GM18499 (cell line): ENCODE data around the gene ACOT4.
"Not testable (repeated sequence)": the region's sequence is repeated elsewhere in the genome, so short reads cannot be mapped to it uniquely, and the experiment has no call there.

Experiments
- ATAC-seq: cut with Tn5 transposase; IDR thresholded peaks from one replicate; pipeline ENCODE4 v1.9.1; 2021; ENCODE audit warnings: moderate number of reproducible peaks; ENCODE audit not compliant: insufficient read depth, unreplicated experiment

Gene ACOT4

DNA sequence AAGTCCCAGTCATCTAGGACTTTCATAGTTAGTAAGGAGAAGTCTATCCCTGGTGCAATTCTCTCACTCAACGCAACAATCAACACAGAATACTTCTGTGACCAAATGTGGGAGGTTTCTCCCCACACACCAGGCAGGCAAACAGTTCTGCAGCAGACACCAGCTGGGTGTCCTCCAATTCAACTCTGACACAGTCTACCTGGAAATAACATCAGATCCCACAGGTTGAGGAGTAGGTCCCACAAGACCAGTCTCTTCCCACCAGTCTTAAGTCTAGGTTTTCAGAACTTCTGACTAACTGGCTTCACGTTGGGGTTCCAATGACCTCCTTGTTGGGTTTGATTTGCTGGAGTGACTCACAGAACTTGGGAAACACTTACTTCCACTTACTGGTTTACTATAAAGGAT lies 35.5 kb downstream of the ACOT4 start:
- ATAC-seq, result no peak

DNA sequence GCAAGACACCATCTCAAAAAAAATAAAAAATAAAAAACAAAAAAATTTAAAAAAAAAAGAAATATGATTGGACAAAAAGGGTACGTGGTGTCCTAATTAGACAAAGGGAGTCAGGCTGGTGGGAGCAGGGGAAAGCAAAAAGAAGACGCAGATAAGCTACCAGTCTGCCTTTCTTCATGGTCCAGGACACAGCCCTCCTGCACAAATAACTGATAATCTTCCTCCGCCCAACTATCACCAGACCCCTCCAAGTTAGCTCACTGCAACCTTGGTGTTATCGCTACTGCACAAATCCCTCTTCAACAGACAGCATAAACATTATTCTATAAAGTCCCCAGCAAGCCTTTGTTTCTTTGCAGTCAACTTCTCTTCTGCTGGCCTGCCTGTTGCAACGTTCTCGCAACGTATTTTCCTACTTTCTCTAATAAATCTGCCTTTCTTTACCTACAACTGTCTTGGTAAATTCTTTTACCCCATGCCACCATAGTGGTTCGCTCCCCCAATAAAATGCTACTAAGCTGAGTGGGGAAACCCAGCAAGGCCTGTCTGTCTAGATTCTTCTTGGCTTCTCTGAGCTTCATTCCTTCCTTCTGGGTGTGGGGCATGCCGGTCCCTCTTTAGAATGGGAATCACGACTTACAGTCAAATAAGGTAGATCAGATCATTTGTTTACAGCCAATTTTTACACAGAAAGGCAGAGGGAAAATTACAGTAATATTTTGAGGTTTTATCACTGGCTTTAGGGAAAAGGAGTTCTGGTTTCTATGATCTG lies 38.5 kb downstream of the ACOT4 start:
- ATAC-seq, result no peak

DNA sequence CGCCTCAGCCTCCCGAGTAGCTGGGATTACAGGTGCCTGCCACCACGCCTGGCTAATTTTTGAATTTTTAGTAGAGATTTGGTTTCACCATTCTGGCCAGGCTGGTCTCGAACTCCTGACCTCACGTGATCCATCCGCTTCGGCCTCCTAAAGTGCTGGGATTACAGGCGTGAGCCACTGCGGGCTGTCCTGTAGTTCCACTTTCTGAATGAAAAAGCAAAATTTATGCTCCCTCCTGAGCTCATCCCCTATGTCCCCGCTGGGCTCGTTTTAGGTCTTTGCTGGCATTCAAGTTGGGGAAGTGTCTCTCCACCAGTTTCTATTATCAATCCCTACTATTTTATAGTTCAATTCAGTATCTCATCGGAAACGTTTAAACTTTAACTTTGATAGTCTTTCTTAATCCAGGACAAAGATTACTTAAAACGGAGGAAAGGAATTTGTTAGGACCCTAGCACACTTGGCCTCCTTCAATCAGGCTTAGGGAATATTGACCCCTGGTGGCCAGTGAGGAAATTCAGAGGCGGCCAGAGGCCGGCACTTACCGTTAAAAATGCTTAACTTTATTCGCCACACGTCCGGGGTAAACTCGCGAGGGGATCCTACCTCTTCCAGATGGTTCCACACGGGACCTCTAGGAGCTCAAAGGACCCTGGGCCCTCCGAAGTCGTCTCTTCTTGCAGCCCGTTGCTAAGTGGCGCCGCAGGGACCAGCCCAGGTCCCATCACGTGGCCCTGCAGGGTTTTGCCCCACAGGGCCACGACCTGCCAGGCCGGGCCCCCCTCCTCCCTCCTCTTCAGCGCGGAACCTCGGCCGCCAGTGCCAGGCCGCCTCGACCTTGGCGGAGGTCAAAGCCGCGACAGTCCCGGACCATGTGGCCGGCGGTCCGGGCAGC lies 41.7 kb downstream of the ACOT4 start:
- no peak for ATAC-seq

DNA sequence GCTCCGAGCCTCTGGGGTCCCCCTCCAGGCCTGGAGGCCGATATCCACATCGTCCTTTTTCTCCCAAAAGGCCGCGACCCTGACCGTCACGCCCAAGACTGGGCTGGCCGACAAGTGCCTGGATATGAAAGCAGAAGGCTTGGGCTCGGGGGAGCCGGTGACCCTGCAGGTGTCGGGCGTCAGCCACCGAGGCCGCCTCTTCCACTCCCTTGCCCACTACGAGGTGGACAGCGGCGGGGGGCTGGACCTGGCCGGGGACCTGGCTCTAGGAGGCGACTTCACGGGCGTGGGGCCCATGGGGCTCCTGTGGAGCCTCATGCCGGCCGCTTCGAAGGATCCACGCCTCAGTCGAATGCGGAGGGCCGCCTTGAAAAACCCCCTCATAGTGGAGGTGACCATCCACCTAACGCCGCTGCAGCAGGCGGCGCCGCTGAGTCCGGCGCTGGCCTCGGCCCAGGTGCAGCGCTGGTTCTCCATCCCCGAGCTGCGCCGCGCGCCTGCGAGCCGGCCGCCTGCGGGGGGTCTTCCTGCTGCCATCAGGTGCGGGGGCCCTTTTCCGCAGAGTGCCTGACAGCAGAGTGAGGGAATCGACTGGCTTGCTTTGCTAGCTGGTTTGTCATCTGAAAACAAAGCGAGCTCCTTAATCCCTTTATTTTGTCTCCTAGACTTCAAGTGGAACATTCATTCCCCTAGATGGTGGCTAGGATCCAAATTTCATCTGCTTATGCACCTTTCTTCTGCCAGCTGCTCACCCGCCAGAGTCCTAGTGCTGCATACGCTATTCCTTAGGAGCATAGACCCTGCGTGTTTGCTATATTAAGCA lies 42.5 kb downstream of the ACOT4 start:
- no peak for ATAC-seq

DNA sequence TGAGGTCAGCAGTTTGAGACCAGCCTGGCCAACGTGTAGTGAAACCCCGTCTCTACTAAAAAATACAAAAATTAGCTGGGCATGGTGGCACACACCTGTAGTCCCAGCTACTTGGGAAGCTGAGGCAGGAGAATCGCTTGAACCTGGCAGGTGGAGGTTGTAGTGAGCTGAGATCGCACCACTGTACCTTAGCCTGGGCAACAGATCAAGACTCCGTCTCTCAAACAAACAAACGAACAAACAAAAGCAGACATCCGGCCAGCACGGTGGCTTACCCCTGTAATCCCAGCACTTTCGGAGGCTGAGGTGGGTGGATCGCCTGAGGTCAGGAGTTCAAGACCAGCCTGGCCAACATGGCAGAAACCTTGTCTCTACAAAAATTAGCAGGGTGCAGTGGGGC lies 44.7 kb downstream of the ACOT4 start:
- not testable (repeated sequence) for ATAC-seq

DNA sequence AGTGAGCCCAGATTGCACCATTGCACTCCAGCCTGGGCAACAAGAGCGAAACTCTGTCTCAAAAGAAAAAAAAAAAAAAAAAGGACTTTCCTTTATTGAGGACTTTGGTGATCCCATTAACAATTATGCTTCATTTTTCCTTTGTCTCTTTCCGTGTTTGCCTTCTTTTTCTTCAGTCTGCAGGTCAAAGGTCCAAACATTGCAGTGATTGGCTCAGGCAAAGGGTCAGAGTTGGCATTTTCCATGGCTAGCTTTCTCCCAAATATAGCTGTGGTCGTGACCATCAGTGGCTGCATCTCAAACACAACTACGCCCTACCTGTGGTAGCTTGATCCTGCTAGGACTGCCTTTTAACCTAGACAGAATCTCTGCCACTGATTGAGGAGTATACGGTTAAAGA lies 46.2 kb downstream of the ACOT4 start:
- ATAC-seq, result no peak

DNA sequence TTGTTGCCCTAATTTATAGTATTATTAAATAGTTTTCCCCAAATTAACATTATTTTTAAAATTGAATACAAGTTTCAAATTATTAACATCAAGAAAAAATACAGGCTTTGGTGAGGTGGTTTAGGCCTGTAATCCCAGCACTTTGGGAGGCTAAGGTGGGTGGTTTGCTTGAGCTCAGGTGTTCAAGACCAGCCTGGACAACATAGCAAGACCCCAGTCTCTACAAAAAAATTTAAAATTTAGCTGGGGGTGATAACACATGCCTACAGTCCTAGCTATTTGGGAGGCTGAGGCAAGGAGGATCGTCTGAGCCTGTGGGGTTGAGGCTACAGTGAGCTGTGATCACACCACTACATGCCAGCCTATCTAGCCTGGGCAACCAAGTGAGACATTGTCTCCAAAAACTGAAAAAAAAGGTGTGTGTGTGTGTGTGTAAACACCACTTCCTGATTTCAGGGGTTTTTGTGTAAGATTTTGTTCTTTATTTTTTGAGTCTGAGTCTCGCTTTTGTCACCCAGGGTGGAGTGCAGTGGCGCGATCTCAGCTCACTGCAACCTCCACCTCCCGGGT lies 49.2 kb downstream of the ACOT4 start:
- no peak for ATAC-seq

DNA sequence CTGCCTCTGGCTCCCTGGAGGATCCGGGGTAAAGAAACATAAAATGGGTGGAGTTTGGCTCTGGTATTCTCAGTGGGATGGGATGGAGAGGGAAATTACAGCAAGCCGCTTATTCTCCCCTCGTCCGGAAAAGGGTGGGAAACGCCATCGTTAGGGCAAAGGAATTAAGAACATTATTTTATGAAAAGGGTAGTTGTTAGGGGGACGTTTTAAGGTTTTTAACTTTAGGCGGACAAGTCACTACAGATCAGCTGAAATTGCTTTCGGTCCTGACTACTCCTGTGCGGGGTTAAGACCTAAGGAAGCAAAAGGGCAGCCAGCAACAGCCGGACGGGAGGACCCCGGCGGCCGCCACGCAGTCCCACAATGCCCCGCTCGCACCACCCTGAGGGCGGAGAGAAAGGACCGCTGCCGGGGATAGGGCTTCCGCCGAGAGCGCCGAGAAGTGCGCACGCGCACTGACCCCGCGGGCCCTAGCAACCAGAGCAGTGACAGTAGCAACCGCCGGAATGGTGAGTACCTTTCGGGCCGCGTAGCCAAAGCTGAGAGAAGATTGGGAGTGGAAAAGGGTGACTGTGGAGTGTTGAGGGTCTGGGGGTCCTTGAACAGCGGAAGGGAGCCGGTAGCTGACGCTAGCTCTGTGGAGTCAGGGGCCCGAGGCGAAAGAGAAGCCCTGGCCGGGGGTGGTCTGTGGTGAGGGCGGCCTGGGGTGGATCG lies 53.0 kb downstream of the ACOT4 start, which contains the start of gene DNAL1:
TSS of gene DNAL1 (plus strand) at position 456 of the 717 bp plus-strand sequence. CDS start at position 510, 54 bp downstream.
- no peak for ATAC-seq

DNA sequence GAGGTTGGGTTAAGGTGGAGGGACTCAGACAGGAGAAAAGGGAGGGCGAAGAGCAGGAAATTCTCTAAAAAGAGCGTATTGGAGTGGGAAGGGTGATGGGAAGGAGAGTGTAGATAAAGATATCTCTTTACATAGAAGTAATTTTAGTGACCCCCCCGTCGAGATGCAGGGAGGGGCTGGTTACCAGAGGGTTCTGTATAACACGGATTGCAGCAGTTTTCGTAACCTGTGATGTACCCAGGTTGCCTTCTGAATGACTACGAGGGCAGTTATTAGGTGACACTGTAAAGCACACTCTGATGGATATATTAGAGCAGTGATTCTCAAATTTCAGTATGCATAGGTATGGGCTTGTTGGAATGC lies 53.6 kb downstream of the ACOT4 start:
- no peak for ATAC-seq
